HG03457 (cell line): ENCODE results near the gene MAGI1.
"Not testable (repeated sequence)": the region's sequence is repeated elsewhere in the genome, so short reads cannot be mapped to it uniquely, and the experiment has no call there.

Experiments used
- ATAC-seq: cut with Tn5 transposase; IDR thresholded peaks from one replicate; pipeline ENCODE4 v1.9.1; 2021; ENCODE audit warnings: moderate number of reproducible peaks; ENCODE audit not compliant: unreplicated experiment

Gene MAGI1

GRCh38 chr3:66038726-66039589 is at the start of gene MAGI1:
Gene MAGI1 (minus strand): TSS chr3:66038918. CDS start chr3:66038308, 610 bp downstream.
- peak; percentile 73 for ATAC-seq

GRCh38 chr3:66083784-66084213 is 45.1 kb upstream of the MAGI1 start:
- ATAC-seq = no peak

- ATAC-seq = no peak
Observed at GRCh38 chr3:66083096-66083678, 44.5 kb upstream of the MAGI1 start.

GRCh38 chr3:66082679-66083078 is 44.0 kb upstream of the MAGI1 start:
- ATAC-seq = no peak

- ATAC-seq = no peak
Observed at GRCh38 chr3:66080167-66080566, 41.4 kb upstream of the MAGI1 start.

GRCh38 chr3:66077973-66078372 is 39.3 kb upstream of the MAGI1 start:
- ATAC-seq = no peak

GRCh38 chr3:66076861-66077470 is 38.2 kb upstream of the MAGI1 start:
- no peak for ATAC-seq

GRCh38 chr3:66075281-66075680 is 36.6 kb upstream of the MAGI1 start:
- no peak for ATAC-seq

GRCh38 chr3:66073464-66074141 is 34.9 kb upstream of the MAGI1 start:
- ATAC-seq = no peak

GRCh38 chr3:66068255-66068654 is 29.5 kb upstream of the MAGI1 start:
- ATAC-seq = no peak

- no peak for ATAC-seq
Observed at GRCh38 chr3:66066963-66067617, 28.4 kb upstream of the MAGI1 start.

- no peak for ATAC-seq
Observed at GRCh38 chr3:66055289-66055688, 16.6 kb upstream of the MAGI1 start.

GRCh38 chr3:66053550-66054094 is 14.9 kb upstream of the MAGI1 start:
- ATAC-seq = no peak

GRCh38 chr3:66052721-66053549 is 14.2 kb upstream of the MAGI1 start:
- ATAC-seq = no peak

GRCh38 chr3:66050821-66051220 is 12.1 kb upstream of the MAGI1 start:
- no peak for ATAC-seq

GRCh38 chr3:66048051-66048395 is 9.3 kb upstream of the MAGI1 start:
- no peak for ATAC-seq

GRCh38 chr3:66047311-66048050 is 8.8 kb upstream of the MAGI1 start:
- no peak for ATAC-seq

GRCh38 chr3:66046321-66046720 is 7.6 kb upstream of the MAGI1 start:
- ATAC-seq = not testable (repeated sequence)

GRCh38 chr3:66041828-66042227 is 3.1 kb upstream of the MAGI1 start:
- ATAC-seq = no peak
